Cardiac fibroblast (primary cell): ENCODE measurements around the gene BCAN.

ENCODE experiments used
- DNase-seq, 2 donors: peaks; one replicate each; pipeline versions ENCODE4 v3.0.0 to v3.0.0-alpha.2; 2010; ENCODE audit warnings: low read depth in 2 of 2
- H3K4me3 ChIP-seq, 2 donors: replicated peaks in 1 of 2; 1 replicate in 1 of 2; 2 replicates in 1 of 2; pipeline ENCODE4 v1.5.1; 2011; ENCODE audit warnings: low read depth in 2 of 2, low read length in 2 of 2, mild to moderate bottlenecking in 2 of 2, moderate library complexity in 1 of 2
- TF ChIP-seq, protein P1 (sequence below): IDR thresholded peaks from one replicate; pipeline ENCODE4 v1.5.1; 2011; ENCODE audit warnings: low read depth, mild to moderate bottlenecking, low read length, inconsistent platforms

Gene BCAN

GRCh38 chr1:156682166-156682890, 40.4 kb downstream of the BCAN start:
- no peak overlapping the region for H3K4me3 ChIP-seq
- TF ChIP-seq, protein P1, sequence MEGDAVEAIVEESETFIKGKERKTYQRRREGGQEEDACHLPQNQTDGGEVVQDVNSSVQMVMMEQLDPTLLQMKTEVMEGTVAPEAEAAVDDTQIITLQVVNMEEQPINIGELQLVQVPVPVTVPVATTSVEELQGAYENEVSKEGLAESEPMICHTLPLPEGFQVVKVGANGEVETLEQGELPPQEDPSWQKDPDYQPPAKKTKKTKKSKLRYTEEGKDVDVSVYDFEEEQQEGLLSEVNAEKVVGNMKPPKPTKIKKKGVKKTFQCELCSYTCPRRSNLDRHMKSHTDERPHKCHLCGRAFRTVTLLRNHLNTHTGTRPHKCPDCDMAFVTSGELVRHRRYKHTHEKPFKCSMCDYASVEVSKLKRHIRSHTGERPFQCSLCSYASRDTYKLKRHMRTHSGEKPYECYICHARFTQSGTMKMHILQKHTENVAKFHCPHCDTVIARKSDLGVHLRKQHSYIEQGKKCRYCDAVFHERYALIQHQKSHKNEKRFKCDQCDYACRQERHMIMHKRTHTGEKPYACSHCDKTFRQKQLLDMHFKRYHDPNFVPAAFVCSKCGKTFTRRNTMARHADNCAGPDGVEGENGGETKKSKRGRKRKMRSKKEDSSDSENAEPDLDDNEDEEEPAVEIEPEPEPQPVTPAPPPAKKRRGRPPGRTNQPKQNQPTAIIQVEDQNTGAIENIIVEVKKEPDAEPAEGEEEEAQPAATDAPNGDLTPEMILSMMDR = no peak

DNA sequence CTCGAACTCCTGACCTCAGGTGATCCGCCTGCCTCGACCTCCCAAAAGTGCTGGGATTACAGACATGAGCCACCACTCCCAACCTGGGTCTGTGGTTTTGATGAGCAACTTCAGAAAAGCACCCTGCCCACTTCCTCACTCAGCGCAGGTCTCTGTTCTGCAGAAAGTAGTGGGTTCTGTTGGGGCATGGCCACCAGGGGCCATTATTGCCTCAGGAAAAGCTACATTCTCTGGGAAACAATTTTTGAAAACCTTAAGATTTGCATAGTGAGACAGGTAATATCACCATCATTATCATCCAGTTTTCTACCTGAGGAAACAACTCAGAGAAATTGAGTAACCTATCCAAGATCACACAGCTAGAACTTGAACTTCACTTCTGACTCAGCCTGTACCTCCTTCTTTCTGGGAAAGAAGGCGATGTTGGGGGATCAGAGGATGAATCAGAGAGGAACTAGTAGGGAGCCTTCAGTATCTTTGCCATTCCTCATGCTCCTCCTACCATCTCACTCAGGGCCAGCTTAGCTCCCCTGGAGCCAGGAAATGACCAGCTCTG, 42.4 kb downstream of the BCAN start:
- no peak overlapping the region for H3K4me3 ChIP-seq
- peak in 1 of 2 donors; percentile 62 for DNase-seq
- TF ChIP-seq, protein P1 = no peak

More at GRCh38 chr1:156682166-156682890, 40.4 kb downstream of the BCAN start:
- DNase-seq = no peak

DNA sequence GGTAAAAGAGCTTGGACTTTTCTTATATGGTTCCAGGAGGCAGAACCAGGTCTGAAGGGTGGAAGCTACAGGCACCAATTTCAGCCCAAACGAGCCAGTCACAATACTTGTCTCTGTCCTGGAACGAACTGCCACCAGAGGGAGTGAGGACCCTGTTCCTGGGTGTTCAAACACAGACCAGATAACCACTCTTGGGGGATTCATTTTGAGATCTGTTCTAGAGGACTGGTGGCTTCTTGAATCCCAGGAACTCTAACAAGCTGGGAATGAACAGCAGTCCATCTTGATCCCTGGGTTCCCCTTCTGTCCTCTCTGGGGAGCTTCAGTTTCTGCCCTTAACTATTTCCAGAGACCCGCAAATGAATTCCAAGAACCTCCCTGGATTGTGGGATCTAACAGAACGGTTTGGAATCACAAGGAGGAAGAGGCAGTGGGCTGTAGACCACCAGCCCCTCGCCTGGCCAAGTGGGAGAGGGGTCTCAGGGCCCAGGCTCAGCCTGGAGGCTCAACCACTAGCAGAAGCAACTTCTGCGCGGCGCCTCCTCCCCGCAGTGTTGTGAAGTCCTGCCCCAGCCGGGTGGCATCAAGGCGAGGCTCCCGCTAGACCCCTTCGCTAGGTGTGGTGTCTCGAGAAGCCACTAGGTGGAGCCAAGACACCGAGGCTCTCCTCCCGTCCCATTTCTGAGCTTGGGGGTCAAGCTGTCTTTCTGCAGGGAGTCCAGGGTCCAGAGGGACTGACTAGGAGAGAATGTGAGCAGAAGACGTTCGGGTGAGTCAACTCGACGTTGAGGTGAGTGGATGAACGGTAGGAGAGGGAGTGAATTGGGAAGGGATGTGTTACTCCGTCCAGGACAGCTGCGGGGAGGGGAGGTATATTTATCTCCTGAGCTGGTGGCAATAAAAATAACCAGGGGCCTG, 47.4 kb downstream of the BCAN start:
- peak; percentile 81 to 88 for DNase-seq
- TF ChIP-seq, protein P1 = peak; percentile 95

GRCh38 chr1:156689953-156690674, 48.2 kb downstream of the BCAN start:
- peak overlapping the region in 1 of 2 donors; percentile 21 for H3K4me3 ChIP-seq
- TF ChIP-seq, protein P1 = no peak
- DNase-seq = peak in 1 of 2 donors; percentile 53

More for the DNA sequence above, 47.4 kb downstream of the BCAN start:
- peak overlapping the region in 1 of 2 donors; percentile 21 for H3K4me3 ChIP-seq

GRCh38 chr1:156690675-156691036, 48.7 kb downstream of the BCAN start:
- DNase-seq = no peak
- TF ChIP-seq, protein P1 = no peak
- no peak overlapping the region for H3K4me3 ChIP-seq

GRCh38 chr1:156691191-156691590, 49.3 kb downstream of the BCAN start:
- TF ChIP-seq, protein P1 = no peak
- H3K4me3 ChIP-seq = no peak overlapping the region

More at GRCh38 chr1:156691191-156691590, 49.3 kb downstream of the BCAN start:
- DNase-seq = no peak
